Measurements from ENCODE around the gene COX5A. TPM values are rescaled to one million over a fixed set of nuclear protein-coding genes. Genes with fewer than 3 reads are reported as not detected.

The COX5A gene
- 168 and 220 TPM in 2 replicates for total RNA-seq

DNA sequence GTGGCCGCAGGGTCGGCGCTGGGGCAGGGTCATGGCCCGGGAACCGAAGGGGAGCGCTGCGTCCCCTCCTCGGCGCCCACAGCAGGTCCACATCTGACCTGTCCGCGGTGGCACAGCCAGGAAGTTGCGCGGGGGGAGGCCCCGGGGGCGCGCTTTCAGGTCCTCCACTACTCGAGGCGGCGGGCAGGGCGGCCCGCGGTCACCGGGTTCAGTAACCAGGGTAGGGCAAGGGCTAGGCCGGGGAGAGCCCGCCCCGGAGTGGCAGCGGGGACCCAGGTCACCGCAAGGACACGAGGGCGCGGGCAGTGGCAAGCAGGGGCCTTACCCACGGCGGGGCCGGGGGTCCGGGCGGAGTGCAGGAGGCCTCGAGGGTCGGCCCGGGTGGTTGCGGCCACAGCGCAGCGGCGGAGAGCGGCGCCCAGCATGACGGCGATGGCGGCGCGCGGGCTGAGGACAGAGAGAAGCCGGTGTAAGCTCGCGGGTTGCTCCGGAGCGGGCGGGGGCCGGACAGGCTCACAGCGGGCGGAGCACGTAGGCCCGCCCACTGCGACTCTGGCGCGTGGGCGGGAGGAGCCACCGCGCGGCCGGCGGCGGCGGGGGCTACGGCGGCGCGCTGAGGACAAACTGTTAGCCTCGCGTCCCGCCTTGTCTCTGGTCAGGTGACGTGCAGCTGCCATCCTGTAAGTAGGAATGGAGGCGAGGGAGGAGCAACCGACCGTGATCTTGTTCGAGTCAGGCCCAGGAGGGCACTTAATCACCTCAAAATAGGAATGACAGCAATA lies at the start of gene COX5A:
TSS of gene COX5A (minus strand) at position 484 of the 782 bp plus-strand sequence. CDS start at position 425, 59 bp downstream.

DNA sequence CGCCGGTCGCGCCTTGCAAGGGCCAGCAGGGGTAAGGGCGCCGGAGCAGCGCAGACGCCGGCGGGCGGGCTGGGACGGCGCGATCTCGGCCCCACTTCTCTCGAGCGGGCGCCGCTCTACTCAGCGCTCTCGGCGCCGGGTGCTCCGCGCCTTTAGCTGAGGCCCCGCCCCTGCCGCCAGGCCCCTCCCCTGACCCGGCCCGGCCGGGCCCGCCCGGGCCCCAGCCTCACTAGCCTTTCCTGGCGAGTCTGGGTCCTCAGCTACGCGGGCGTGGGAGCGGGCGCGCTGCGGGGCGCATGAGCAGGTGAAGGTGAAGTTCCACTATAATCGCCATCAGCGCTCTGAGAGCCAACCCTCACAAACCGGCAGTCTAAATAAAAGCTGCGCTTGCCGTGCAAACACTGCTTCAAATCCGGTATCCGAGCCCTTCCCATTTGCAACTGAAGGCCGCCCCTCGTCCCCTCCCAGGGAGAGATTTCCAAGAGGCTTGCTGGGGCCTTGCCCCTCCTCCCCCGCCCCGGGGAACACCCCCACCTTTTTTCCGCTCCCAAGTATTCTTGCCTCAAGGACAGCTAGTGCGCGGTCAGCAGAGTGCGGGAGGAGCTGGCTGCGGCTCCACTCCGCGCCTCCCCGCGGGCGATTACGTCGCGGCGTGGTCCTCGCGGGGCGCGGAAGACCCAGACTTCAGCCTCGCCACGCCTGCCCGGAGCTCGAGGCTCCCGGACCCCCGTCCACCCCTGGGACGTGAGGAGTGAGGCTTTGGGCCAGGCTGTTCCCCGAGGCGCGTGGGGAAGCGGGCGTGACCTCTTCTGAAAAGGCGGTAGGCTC lies 19.0 kb upstream of the COX5A start, which contains the start of gene RPP25:
TSS of gene RPP25 (minus strand) at position 125 of the 828 bp plus-strand sequence. CDS start 189 bp downstream, outside the sequence.

DNA sequence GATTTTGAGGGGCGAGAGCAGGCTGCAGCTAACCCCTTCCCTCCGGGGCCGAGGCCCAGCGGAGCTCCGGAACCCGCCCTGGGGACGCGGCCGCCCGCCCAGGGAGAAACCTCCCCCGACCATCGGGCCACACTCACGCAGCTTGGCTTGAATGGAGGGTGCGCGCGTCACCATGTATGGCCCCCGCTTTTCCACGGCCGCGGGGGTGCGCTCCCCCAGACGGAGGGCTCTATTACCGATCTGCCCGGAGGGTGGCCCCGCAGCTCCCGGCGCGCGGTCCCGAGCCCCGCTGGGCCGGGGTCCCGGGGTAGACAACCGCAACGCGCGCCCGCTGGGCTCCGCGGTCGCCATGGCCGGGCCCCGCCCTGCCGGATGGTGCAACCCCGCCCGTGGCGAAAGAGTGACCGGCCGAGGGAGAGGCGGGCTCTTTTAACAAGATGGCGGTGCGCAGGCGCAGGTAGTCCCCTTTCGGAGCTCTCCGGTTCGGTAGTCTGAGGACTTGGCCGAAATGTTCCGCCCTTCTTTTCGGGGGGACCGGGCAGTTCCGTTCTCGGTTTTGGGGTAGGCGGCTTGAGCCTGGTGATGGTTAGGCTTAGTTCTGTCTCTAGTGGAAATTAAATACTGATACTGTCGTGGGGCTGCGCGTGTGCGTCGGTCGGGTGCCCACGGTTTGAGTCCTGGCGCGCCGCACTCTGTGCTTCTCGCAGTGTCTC lies 31.3 kb downstream of the COX5A start, which contains the start of gene FAM219B:
TSS of gene FAM219B (minus strand) at position 402 of the 713 bp plus-strand sequence. CDS start at position 351, 51 bp downstream.

DNA sequence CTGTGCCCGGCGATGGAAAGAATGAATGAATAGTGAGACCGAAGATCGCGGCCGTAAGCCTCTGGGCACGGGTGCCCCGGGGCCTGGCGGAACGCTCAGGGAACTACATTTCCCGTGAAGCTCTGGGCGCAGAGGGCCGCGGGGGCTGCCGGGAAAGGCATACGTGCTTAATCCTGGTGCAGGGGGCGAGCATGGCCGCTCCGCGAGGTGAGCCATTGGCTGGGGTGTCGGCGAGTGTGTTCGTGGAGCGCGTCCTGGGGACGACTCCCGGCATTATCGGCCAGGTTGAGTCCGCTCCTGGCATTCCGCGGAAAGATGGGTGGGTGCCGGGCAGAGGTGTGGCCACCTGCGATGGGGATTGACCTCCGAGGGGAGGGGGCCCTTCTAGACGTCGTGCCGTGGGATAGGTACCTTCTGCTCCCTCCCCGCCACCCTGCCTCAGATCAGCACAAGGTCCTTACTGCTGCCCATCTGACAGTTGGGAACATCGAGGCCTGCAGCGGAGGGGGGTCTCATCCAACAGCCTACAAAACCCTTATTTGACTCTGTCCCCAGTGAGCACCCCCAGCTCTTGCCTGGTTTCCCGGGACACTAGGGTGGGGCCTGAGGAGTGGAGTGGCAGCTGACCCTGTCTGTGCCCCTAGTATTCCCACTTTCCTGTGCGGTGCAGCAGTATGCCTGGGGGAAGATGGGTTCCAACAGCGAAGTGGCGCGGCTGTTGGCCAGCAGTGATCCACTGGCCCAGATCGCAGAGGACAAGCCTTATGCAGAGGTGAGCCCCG lies 47.8 kb downstream of the COX5A start, which contains the start of gene MPI:
TSS of gene MPI (plus strand) at position 160 of the 782 bp plus-strand sequence. CDS start at position 192, 32 bp downstream.

DNA sequence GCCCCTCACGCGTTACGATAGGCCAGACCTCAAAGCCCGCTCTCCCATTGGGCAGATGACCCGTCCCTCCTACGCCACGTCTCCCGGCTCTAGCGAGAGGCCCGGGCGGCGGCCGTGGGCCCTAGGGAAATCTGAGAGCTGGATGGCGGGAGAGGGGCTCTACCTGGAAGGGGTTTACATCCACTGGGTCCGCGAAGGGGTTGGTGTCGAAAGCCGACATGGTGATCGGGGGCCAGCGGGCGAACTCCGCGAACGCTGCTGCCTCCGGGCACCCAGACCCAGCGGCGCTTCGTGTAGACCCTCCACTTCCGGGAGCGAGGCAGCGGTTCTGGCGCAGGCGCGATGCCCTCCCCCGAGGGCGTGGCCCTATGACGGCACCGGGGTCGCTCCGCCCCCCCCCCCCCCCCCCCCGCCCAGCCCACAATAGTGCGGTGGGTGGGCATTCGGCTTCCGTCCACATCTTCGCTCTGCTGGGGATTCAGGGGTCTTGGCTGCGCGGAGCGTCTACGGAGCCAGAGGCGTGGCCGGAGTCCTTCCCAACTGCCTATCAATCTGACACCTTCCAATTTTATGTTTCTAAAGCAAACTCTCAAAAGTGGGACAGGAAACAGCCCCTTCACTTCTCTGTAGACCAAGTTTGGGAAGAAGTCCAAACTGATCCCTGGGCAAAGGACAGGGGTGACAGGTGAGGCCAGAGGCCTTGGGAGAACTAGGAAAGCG lies 64.7 kb downstream of the COX5A start, which contains the start of gene SCAMP2:
TSS of gene SCAMP2 (minus strand) at position 330 of the 720 bp plus-strand sequence. CDS start at position 220, 110 bp downstream.

Other genes starting within 250 kb of the COX5A start
- 14.1 and 15.6 TPM in 2 replicates for gene EDC3, start 242.0 kb downstream of the COX5A start, total RNA-seq
- not detected in 2 replicates for gene CYP1A1, start 212.5 kb downstream of the COX5A start, total RNA-seq
- not detected in 2 replicates for gene CYP1A2, start 189.2 kb downstream of the COX5A start, total RNA-seq
- 34.4 and 40.1 TPM in 2 replicates for gene CSK, start 156.0 kb downstream of the COX5A start, total RNA-seq
- gene LMAN1L, start 125.2 kb downstream of the COX5A start, total RNA-seq: not detected in 2 replicates
- not detected in 2 replicates for gene CPLX3, start 111.4 kb downstream of the COX5A start, total RNA-seq
- gene ULK3, start 94.9 kb downstream of the COX5A start, total RNA-seq: 18.6 and 31.4 TPM in 2 replicates
- 58.2 and 76.9 TPM in 2 replicates for gene SCAMP2, start 64.7 kb downstream of the COX5A start, total RNA-seq
- 61.3 and 68.7 TPM in 2 replicates for gene MPI, start 48.0 kb downstream of the COX5A start, total RNA-seq
- 32.1 and 39.7 TPM in 2 replicates for gene FAM219B, start 31.2 kb downstream of the COX5A start, total RNA-seq
- 6.0 and 8.7 TPM in 2 replicates for gene RPP25, start 18.7 kb upstream of the COX5A start, total RNA-seq
- gene SCAMP5, start 57.5 kb upstream of the COX5A start, total RNA-seq: 9.3 and 11.5 TPM in 2 replicates
- 13.9 and 39.6 TPM in 2 replicates for gene PPCDC, start 85.5 kb upstream of the COX5A start, total RNA-seq

Measured in mesangial cell (primary cell).